Stomach (tissue), 4 donors: Measurements from ENCODE around the gene TAX1BP1.

Experiments
- CTCF ChIP-seq, 7 experiments: fragments of 450-650 bp in 4 of 7; fragments of 200-600 bp in 3 of 7; sonication (generic) in 3 of 7; IDR thresholded peaks; one replicate each; pipeline ENCODE4 v1.5.1; 2016 to 2019; ENCODE audit warnings: antibody characterized with exemption in 7 of 7, control low read depth in 2 of 7, mild to moderate bottlenecking in 1 of 7
- EP300 ChIP-seq: sonication (generic); formaldehyde crosslinking; IDR thresholded peaks from one replicate; pipeline ENCODE4 v1.6.1; 2017; ENCODE audit warnings: antibody characterized with exemption
- POLR2A ChIP-seq, 4 donors: fragments of 450-650 bp; IDR thresholded peaks; one replicate each; pipeline ENCODE4 v1.6.1; 2016; ENCODE audit warnings: antibody characterized with exemption in 4 of 4, control low read depth in 2 of 4, mild to moderate bottlenecking in 1 of 4, moderate library complexity in 1 of 4
- POLR2AphosphoS5 ChIP-seq, 3 donors: sonication (generic); formaldehyde crosslinking; IDR thresholded peaks; one replicate each; pipeline ENCODE4 v1.6.1; 2016; ENCODE audit warnings: antibody characterized with exemption in 3 of 3

- TF ChIP-seq CTCF (IDR thresholded peaks at IDR 0.05) = no peak
- TF ChIP-seq EP300 = no peak
- no peak for TF ChIP-seq POLR2A (IDR thresholded peaks at IDR 0.05)
- TF ChIP-seq POLR2AphosphoS5 (IDR thresholded peaks at IDR 0.05) = no peak
These were observed 130.6 kb downstream of the TAX1BP1 start for GRCh38 chr7:27870595-27870994.
